HepG2 (cell line): ENCODE measurements around the gene TNFRSF6B. TPM values are rescaled to one million over a fixed set of nuclear protein-coding genes. Genes with fewer than 3 reads are reported as not detected.

Source experiments
- BRCA1 ChIP-seq: sonication (generic); formaldehyde crosslinking; IDR thresholded peaks from 2 replicates; pipeline ENCODE4 v1.4.0; 2020; ENCODE audit warnings: missing genetic modification reagents
- ELF3 ChIP-seq: IDR thresholded peaks from 2 replicates; pipeline ENCODE4 v1.6.1; 2016; ENCODE audit warnings: missing genetic modification reagents, missing compliant biosample characterization
- FOXA3 ChIP-seq: IDR thresholded peaks from 2 replicates; pipeline ENCODE4 v1.6.1; 2016; ENCODE audit warnings: missing genetic modification reagents, missing compliant biosample characterization
- ZFP36L1 ChIP-seq: sonication (generic); formaldehyde crosslinking; IDR thresholded peaks from 2 replicates; pipeline ENCODE4 v1.8.0; 2022; ENCODE audit warnings: mild to moderate bottlenecking, missing genetic modification reagents, moderate library complexity
- ZNF337 ChIP-seq: sonication (generic); formaldehyde crosslinking; IDR thresholded peaks from 2 replicates; pipeline ENCODE4 v1.5.1; 2020; ENCODE audit warnings: missing genetic modification reagents, low read depth, mild to moderate bottlenecking, borderline replicate concordance
- ZNF850 ChIP-seq: sonication (generic); formaldehyde crosslinking; conservative IDR thresholded peaks from 2 replicates; pipeline ENCODE4 v1.9.0; 2021; ENCODE audit warnings: mild to moderate bottlenecking, missing genetic modification reagents
- polyA plus RNA-seq, 8 experiments: library from polyadenylated mRNA; depleted of rRNA in 3 of 8; stranded (reverse) in 7 of 8; unstranded in 1 of 8; fragments of >200 nt; fragmentation: Illumina TruSeq in 4 of 8; extraction: Trizol in 4 of 8; gene quantifications; 2 replicates each; pipeline versions ENCODE4 v1.2.1 to v1.2.3, GENCODE V29; 2011 to 2016; ENCODE audit warnings: low read depth in 4 of 8, missing spikeins in 1 of 8, mixed read lengths in 1 of 8; ENCODE audit not compliant: insufficient read depth in 1 of 8
- total RNA-seq, 5 experiments: library from RNA; depleted of rRNA; stranded (reverse); fragments of >200 nt; fragmentation: Illumina TruSeq; extraction: Trizol; gene quantifications; 2 replicates each; pipeline ENCODE4 v1.2.3, GENCODE V29; 2016; ENCODE audit warnings: low read depth in 1 of 5
- TF ChIP-seq, protein P1 (sequence below): sonication (generic); formaldehyde crosslinking; IDR thresholded peaks from 2 replicates; pipeline ENCODE4 v1.9.0; 2021; ENCODE audit warnings: missing genetic modification reagents, mild to moderate bottlenecking, borderline replicate concordance
- TF ChIP-seq, protein P2 (sequence below): IDR thresholded peaks from 2 replicates; pipeline ENCODE4 v1.4.0; 2020; ENCODE audit warnings: mild to moderate bottlenecking, missing genetic modification reagents
- TF ChIP-seq, protein P3 (sequence below): sonication (generic); formaldehyde crosslinking; IDR thresholded peaks from 2 replicates; pipeline ENCODE4 v1.4.0; 2020; ENCODE audit warnings: missing genetic modification reagents
- TF ChIP-seq, protein P4 (sequence below): sonication (generic); formaldehyde crosslinking; IDR thresholded peaks from 2 replicates; pipeline ENCODE4 v1.4.0; 2020; ENCODE audit warnings: missing genetic modification reagents
- TF ChIP-seq, protein P5 (sequence below): sonication (generic); formaldehyde crosslinking; IDR thresholded peaks from 2 replicates; pipeline ENCODE4 v1.5.0; 2020; ENCODE audit warnings: missing genetic modification reagents
- TF ChIP-seq, protein P6 (sequence below): conservative IDR thresholded peaks from 2 replicates; pipeline ENCODE4 v1.6.1; 2018; ENCODE audit warnings: missing genetic modification reagents

The TNFRSF6B gene
- total and polyA plus RNA-seq, 2 of the 13 experiments (the other 11 are each of a cell fraction or from before 2014, with no cell fraction given), result 0.24 TPM; not detected in 1

DNA sequence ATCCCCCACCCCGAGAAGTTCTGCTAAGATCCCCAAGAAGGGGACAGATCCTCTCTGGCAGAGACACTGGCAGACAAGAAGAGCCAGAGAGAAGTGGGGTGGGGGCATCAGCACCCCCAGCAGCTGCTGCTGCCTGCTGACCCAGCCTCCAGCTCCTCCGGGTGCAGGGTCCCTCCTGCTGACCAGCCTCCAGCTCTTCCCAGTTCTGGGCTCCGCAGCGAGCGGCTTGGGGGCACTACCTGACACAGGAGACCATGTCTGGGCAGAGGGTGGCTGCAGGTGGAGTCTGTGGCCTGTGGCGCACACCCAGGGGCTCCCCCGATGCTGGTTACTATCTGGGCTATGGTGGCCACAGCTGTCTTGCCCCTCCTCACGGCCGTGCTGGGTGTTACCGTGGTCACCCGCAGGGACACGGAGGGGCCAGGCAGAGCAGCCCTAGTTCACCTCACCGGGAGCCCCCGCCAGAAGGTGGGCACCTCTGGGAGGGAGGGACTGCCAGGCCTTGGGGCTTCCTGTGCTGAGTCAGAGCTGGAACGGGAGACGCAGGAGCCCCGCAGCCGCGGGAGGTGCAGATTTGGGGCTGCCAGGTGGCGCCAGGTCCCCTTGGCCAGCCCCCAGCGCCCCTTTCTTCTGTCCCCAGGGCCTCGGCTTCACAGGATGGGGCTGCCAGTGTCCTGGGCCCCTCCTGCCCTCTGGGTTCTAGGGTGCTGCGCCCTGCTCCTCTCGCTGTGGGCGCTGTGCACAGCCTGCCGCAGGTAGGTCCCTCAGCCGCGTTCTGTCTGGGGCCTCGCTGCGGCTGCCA lies 40.6 kb downstream of the TNFRSF6B start (continued):
- TF ChIP-seq, protein P1, sequence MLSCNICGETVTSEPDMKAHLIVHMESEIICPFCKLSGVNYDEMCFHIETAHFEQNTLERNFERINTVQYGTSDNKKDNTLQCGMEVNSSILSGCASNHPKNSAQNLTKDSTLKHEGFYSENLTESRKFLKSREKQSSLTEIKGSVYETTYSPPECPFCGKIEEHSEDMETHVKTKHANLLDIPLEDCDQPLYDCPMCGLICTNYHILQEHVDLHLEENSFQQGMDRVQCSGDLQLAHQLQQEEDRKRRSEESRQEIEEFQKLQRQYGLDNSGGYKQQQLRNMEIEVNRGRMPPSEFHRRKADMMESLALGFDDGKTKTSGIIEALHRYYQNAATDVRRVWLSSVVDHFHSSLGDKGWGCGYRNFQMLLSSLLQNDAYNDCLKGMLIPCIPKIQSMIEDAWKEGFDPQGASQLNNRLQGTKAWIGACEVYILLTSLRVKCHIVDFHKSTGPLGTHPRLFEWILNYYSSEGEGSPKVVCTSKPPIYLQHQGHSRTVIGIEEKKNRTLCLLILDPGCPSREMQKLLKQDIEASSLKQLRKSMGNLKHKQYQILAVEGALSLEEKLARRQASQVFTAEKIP (CRISPR knock-in tag), result no peak
- TF ChIP-seq, protein P2, sequence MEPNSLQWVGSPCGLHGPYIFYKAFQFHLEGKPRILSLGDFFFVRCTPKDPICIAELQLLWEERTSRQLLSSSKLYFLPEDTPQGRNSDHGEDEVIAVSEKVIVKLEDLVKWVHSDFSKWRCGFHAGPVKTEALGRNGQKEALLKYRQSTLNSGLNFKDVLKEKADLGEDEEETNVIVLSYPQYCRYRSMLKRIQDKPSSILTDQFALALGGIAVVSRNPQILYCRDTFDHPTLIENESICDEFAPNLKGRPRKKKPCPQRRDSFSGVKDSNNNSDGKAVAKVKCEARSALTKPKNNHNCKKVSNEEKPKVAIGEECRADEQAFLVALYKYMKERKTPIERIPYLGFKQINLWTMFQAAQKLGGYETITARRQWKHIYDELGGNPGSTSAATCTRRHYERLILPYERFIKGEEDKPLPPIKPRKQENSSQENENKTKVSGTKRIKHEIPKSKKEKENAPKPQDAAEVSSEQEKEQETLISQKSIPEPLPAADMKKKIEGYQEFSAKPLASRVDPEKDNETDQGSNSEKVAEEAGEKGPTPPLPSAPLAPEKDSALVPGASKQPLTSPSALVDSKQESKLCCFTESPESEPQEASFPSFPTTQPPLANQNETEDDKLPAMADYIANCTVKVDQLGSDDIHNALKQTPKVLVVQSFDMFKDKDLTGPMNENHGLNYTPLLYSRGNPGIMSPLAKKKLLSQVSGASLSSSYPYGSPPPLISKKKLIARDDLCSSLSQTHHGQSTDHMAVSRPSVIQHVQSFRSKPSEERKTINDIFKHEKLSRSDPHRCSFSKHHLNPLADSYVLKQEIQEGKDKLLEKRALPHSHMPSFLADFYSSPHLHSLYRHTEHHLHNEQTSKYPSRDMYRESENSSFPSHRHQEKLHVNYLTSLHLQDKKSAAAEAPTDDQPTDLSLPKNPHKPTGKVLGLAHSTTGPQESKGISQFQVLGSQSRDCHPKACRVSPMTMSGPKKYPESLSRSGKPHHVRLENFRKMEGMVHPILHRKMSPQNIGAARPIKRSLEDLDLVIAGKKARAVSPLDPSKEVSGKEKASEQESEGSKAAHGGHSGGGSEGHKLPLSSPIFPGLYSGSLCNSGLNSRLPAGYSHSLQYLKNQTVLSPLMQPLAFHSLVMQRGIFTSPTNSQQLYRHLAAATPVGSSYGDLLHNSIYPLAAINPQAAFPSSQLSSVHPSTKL (CRISPR knock-in tag), result no peak
- TF ChIP-seq ELF3 (CRISPR knock-in tag) (no peak), ZFP36L1 (CRISPR knock-in tag) (no peak), FOXA3 (CRISPR knock-in tag) (peak; percentile 4; the same call in 1 of the 2 replicates), BRCA1 (no peak), ZNF337 (CRISPR knock-in tag) (no peak), ZNF850 (CRISPR knock-in tag) (no peak)
- TF ChIP-seq, protein P3, sequence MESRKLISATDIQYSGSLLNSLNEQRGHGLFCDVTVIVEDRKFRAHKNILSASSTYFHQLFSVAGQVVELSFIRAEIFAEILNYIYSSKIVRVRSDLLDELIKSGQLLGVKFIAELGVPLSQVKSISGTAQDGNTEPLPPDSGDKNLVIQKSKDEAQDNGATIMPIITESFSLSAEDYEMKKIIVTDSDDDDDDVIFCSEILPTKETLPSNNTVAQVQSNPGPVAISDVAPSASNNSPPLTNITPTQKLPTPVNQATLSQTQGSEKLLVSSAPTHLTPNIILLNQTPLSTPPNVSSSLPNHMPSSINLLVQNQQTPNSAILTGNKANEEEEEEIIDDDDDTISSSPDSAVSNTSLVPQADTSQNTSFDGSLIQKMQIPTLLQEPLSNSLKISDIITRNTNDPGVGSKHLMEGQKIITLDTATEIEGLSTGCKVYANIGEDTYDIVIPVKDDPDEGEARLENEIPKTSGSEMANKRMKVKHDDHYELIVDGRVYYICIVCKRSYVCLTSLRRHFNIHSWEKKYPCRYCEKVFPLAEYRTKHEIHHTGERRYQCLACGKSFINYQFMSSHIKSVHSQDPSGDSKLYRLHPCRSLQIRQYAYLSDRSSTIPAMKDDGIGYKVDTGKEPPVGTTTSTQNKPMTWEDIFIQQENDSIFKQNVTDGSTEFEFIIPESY (CRISPR knock-in tag), result peak; percentile 17
- TF ChIP-seq, protein P4, sequence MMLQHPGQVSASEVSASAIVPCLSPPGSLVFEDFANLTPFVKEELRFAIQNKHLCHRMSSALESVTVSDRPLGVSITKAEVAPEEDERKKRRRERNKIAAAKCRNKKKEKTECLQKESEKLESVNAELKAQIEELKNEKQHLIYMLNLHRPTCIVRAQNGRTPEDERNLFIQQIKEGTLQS (CRISPR knock-in tag), result no peak
- TF ChIP-seq, protein P5, sequence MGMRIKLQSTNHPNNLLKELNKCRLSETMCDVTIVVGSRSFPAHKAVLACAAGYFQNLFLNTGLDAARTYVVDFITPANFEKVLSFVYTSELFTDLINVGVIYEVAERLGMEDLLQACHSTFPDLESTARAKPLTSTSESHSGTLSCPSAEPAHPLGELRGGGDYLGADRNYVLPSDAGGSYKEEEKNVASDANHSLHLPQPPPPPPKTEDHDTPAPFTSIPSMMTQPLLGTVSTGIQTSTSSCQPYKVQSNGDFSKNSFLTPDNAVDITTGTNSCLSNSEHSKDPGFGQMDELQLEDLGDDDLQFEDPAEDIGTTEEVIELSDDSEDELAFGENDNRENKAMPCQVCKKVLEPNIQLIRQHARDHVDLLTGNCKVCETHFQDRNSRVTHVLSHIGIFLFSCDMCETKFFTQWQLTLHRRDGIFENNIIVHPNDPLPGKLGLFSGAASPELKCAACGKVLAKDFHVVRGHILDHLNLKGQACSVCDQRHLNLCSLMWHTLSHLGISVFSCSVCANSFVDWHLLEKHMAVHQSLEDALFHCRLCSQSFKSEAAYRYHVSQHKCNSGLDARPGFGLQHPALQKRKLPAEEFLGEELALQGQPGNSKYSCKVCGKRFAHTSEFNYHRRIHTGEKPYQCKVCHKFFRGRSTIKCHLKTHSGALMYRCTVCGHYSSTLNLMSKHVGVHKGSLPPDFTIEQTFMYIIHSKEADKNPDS (CRISPR knock-in tag), result no peak
- TF ChIP-seq, protein P6, sequence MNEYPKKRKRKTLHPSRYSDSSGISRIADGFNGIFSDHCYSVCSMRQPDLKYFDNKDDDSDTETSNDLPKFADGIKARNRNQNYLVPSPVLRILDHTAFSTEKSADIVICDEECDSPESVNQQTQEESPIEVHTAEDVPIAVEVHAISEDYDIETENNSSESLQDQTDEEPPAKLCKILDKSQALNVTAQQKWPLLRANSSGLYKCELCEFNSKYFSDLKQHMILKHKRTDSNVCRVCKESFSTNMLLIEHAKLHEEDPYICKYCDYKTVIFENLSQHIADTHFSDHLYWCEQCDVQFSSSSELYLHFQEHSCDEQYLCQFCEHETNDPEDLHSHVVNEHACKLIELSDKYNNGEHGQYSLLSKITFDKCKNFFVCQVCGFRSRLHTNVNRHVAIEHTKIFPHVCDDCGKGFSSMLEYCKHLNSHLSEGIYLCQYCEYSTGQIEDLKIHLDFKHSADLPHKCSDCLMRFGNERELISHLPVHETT (CRISPR knock-in tag), result no peak; the same call in 1 of the 2 replicates
